NB4 (cell line): ENCODE measurements around the gene SHTN1.

Experiments
- CTCF ChIP-seq: IDR thresholded peaks from one replicate; pipeline ENCODE4 v1.5.1; 2012; ENCODE audit warnings: low read depth, low read length
- MAX ChIP-seq: IDR thresholded peaks from 2 replicates; pipeline ENCODE4 v1.6.1; 2011; ENCODE audit warnings: low read depth, low read length
- POLR2A ChIP-seq: IDR thresholded peaks from 2 replicates; pipeline ENCODE4 v1.6.1; 2011; ENCODE audit warnings: mild to moderate bottlenecking; ENCODE audit not compliant: insufficient read length; ENCODE audit errors: extremely low read depth

GRCh38 chr10:116972131-116972530 is 32.9 kb downstream of the SHTN1 start:
- TF ChIP-seq CTCF (no peak), MAX (no peak), POLR2A (no peak)
